ENCODE data around the gene NOLC1. TPM values are rescaled to one million over a fixed set of nuclear protein-coding genes. Genes with fewer than 3 reads are reported as not detected.

Gene NOLC1
- total and polyA plus RNA-seq, 2 of the 13 experiments (the other 11 are each of a cell fraction or from before 2014, with no cell fraction given) = 50.6 to 81.0 TPM

DNA sequence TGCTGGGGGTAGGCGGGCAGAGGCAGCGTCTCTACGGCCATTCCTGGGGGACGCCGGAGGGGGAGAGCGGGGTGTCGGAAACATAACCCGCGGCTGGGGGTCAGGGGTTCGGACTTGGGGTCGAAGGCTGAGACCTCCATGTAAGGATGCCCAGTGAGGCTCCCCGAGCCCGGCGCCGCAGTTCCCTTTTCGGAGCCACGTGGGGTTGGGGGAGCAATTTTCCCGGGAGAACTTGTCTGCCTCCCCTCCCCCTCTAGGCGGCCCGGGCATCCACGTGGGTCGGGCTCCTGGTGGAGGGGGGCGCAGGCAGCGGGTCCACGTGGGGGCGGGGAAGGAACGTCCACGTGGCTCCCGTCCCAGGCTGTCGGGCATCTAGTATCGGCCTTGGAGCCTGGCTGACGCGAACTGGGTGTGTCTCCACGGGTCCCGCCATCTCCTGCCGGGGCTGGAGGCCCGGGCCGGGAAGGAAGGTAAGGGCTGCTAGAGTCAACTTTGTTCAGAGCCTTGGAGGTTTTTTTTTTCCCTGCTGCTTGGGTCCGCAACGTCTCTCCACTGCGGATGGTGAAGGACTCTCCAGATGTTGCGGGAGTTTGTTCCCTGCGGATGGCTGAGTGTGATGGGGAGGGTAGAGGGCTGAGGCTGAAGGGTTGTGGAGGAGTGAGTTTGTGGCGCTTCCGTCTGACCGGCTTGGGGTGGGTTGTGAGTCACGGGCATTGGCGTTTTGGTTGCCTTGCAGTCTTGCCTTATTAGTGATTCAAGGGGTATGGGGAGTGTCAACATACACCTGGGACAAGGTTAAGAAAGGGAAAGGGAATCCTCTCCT lies 18.6 kb upstream of the NOLC1 start (continued):
- TF ChIP-seq SAP130 (CRISPR knock-in tag; IDR thresholded peaks at IDR 0.05; ENCODE audit: low read depth) = peak; percentile 93
- TF ChIP-seq ZNF34 (CRISPR knock-in tag; IDR thresholded peaks at IDR 0.05; ENCODE audit: borderline replicate concordance) = no peak
- TF ChIP-seq, protein P1, sequence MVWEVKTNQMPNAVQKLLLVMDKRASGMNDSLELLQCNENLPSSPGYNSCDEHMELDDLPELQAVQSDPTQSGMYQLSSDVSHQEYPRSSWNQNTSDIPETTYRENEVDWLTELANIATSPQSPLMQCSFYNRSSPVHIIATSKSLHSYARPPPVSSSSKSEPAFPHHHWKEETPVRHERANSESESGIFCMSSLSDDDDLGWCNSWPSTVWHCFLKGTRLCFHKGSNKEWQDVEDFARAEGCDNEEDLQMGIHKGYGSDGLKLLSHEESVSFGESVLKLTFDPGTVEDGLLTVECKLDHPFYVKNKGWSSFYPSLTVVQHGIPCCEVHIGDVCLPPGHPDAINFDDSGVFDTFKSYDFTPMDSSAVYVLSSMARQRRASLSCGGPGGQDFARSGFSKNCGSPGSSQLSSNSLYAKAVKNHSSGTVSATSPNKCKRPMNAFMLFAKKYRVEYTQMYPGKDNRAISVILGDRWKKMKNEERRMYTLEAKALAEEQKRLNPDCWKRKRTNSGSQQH (CRISPR knock-in tag; IDR thresholded peaks at IDR 0.05; ENCODE audit: low read depth) = no peak
- no peak for TF ChIP-seq ATF1 (CRISPR knock-in tag; IDR thresholded peaks at IDR 0.05)
- no peak; the same call in 1 of the 2 replicates for TF ChIP-seq ZSCAN9 (CRISPR knock-in tag; IDR thresholded peaks at IDR 0.05; ENCODE audit: borderline replicate concordance)
- no peak for TF ChIP-seq ZNF839 (CRISPR knock-in tag; IDR thresholded peaks at IDR 0.05; ENCODE audit: borderline replicate concordance)
- peak; percentile 16; the same call in 1 of the 2 replicates for TF ChIP-seq ATF7-NPFF (CRISPR knock-in tag; IDR thresholded peaks at IDR 0.05; ENCODE audit: low read depth)
- TF ChIP-seq, protein P2, sequence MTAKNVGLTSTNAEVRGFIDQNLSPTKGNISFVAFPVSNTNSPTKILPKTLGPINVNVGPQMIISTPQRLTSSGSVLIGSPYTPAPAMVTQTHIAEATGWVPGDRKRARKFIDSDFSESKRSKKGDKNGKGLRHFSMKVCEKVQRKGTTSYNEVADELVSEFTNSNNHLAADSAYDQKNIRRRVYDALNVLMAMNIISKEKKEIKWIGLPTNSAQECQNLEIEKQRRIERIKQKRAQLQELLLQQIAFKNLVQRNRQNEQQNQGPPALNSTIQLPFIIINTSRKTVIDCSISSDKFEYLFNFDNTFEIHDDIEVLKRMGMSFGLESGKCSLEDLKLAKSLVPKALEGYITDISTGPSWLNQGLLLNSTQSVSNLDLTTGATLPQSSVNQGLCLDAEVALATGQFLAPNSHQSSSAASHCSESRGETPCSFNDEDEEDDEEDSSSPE (CRISPR knock-in tag; IDR thresholded peaks at IDR 0.05) = peak; percentile 73; the same call in 1 of the 2 replicates
- TF ChIP-seq, protein P3, sequence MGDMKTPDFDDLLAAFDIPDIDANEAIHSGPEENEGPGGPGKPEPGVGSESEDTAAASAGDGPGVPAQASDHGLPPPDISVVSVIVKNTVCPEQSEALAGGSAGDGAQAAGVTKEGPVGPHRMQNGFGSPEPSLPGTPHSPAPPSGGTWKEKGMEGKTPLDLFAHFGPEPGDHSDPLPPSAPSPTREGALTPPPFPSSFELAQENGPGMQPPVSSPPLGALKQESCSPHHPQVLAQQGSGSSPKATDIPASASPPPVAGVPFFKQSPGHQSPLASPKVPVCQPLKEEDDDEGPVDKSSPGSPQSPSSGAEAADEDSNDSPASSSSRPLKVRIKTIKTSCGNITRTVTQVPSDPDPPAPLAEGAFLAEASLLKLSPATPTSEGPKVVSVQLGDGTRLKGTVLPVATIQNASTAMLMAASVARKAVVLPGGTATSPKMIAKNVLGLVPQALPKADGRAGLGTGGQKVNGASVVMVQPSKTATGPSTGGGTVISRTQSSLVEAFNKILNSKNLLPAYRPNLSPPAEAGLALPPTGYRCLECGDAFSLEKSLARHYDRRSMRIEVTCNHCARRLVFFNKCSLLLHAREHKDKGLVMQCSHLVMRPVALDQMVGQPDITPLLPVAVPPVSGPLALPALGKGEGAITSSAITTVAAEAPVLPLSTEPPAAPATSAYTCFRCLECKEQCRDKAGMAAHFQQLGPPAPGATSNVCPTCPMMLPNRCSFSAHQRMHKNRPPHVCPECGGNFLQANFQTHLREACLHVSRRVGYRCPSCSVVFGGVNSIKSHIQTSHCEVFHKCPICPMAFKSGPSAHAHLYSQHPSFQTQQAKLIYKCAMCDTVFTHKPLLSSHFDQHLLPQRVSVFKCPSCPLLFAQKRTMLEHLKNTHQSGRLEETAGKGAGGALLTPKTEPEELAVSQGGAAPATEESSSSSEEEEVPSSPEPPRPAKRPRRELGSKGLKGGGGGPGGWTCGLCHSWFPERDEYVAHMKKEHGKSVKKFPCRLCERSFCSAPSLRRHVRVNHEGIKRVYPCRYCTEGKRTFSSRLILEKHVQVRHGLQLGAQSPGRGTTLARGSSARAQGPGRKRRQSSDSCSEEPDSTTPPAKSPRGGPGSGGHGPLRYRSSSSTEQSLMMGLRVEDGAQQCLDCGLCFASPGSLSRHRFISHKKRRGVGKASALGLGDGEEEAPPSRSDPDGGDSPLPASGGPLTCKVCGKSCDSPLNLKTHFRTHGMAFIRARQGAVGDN (CRISPR knock-in tag; IDR thresholded peaks at IDR 0.05) = peak; percentile 80
- no peak for TF ChIP-seq FOXK1 (CRISPR knock-in tag; IDR thresholded peaks at IDR 0.05; ENCODE audit: borderline replicate concordance, low read depth)
- TF ChIP-seq EEA1 (CRISPR knock-in tag; IDR thresholded peaks at IDR 0.05; ENCODE audit: borderline replicate concordance) = no peak; the same call in 1 of the 2 replicates
- TF ChIP-seq KDM6A (CRISPR knock-in tag; IDR thresholded peaks at IDR 0.05; ENCODE audit: low read depth) = no peak
- TF ChIP-seq ZNF572 (CRISPR knock-in tag; IDR thresholded peaks at IDR 0.05) = 0 out of 2 replicates have a peak, but pooled peaks have one; percentile 40
- TF ChIP-seq, protein P4, sequence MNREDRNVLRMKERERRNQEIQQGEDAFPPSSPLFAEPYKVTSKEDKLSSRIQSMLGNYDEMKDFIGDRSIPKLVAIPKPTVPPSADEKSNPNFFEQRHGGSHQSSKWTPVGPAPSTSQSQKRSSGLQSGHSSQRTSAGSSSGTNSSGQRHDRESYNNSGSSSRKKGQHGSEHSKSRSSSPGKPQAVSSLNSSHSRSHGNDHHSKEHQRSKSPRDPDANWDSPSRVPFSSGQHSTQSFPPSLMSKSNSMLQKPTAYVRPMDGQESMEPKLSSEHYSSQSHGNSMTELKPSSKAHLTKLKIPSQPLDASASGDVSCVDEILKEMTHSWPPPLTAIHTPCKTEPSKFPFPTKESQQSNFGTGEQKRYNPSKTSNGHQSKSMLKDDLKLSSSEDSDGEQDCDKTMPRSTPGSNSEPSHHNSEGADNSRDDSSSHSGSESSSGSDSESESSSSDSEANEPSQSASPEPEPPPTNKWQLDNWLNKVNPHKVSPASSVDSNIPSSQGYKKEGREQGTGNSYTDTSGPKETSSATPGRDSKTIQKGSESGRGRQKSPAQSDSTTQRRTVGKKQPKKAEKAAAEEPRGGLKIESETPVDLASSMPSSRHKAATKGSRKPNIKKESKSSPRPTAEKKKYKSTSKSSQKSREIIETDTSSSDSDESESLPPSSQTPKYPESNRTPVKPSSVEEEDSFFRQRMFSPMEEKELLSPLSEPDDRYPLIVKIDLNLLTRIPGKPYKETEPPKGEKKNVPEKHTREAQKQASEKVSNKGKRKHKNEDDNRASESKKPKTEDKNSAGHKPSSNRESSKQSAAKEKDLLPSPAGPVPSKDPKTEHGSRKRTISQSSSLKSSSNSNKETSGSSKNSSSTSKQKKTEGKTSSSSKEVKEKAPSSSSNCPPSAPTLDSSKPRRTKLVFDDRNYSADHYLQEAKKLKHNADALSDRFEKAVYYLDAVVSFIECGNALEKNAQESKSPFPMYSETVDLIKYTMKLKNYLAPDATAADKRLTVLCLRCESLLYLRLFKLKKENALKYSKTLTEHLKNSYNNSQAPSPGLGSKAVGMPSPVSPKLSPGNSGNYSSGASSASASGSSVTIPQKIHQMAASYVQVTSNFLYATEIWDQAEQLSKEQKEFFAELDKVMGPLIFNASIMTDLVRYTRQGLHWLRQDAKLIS (CRISPR knock-in tag; IDR thresholded peaks at IDR 0.05) = no peak
- no peak for TF ChIP-seq ZNF558 (CRISPR knock-in tag; IDR thresholded peaks at IDR 0.05; ENCODE audit: borderline replicate concordance)

Data from HepG2 (cell line).